RCC 7860 (cell line): ENCODE data around the gene HK2.

Experiments
- DNase-seq: peaks from one replicate; pipeline ENCODE4 v3.0.0-alpha.2; 2015; ENCODE audit warnings: low spot score
- FAIRE-seq: peaks from 2 replicates; lab custom pipeline; 2012; peaks lifted over from hg19 to GRCh38; lab: Jason Lieb, UNC

The HK2 gene

GRCh38 chr2:74927621-74928020 lies 93.7 kb downstream of the HK2 start:
- DNase-seq (no peak), FAIRE-seq (no peak)

GRCh38 chr2:74930811-74931486 lies 97.0 kb downstream of the HK2 start:
- no peak for DNase-seq

GRCh38 chr2:74931940-74932339 lies 98.0 kb downstream of the HK2 start:
- FAIRE-seq (no peak), DNase-seq (no peak)

More at GRCh38 chr2:74930811-74931486, 97.0 kb downstream of the HK2 start:
- no peak for FAIRE-seq

DNA sequence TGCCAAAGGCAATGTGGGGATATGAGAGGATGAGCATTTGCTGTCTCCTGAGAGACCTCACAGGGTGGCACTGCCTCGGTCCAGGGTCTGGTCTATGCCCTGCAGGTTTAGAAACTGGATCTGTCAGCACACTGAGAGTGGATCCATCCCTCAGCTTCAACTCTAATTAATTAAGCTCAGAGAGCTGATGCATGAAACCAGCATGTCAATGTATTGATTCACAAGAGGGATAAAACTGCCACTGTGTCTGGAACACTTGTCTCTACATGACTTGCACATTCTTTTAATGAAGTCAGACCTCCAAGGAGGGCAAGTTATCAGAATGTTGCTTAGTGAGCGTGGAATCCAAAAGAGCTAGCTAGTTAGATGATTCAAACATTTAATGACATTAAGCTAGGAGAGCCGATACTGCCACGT lies 102.1 kb downstream of the HK2 start:
- FAIRE-seq = no peak
- no peak for DNase-seq

- DNase-seq (no peak), FAIRE-seq (no peak)
Measured at GRCh38 chr2:74937221-74937880, 103.4 kb downstream of the HK2 start.

DNA sequence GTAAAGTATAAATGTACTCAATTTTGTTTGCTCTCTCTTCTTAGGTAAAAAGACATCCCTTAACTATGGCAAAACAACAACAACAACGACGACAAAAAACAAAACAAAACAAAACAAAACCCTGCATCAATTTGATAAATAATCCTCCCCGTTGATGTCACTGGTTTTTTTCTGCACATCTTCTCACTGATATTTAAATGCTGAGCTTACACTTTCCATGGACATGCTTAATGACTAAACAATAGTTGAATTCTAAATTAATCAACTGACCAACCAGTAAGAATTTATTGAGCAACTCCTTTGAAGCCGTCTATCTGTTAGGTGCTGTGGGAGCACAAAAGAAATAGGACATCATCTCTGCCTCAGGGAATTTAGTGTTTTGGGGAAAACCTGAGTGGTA lies 104.3 kb downstream of the HK2 start:
- FAIRE-seq (no peak), DNase-seq (no peak)

- DNase-seq = no peak
- FAIRE-seq = no peak
Measured at GRCh38 chr2:74939919-74940812, 106.2 kb downstream of the HK2 start.

GRCh38 chr2:74941284-74941683 lies 107.4 kb downstream of the HK2 start:
- FAIRE-seq = no peak
- no peak for DNase-seq

DNA sequence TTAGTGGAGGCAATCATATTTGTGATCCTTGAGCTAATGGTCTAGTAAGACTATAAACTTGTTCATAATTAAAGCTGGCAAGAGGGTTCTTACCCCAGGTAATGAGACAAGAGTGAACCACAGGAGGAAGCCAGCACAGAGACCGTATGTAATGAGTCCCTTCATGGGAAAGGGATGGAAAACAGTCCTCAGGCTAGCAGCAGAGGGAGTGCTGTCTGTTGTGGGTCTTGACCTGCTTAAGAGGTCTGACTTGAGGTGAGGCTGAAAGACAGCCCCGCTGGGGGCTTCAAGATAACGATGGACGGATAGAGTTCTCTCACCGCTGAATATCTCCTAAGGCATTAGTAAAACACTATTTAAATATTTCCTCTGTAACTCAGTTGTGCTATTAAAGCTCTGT lies 108.3 kb downstream of the HK2 start:
- DNase-seq (no peak), FAIRE-seq (no peak)
